K562 (cell line): Measurements from ENCODE around the gene SMG6. TPM values are rescaled to one million over a fixed set of nuclear protein-coding genes. Genes with fewer than 3 reads are reported as not detected.

ENCODE experiments used
- HDAC1 ChIP-seq, 2 experiments: fragments of 450-650 bp; IDR thresholded peaks; 2 replicates each; pipeline ENCODE4 v1.6.1; 2016 to 2017; ENCODE audit warnings: inconsistent platforms in 1 of 2, mild to moderate bottlenecking in 1 of 2, moderate library complexity in 1 of 2
- HNRNPH1 ChIP-seq: fragments of 200-400 bp; formaldehyde crosslinking; optimal IDR thresholded peaks from 2 replicates; pipeline ENCODE3; 2017; ENCODE audit warnings: low read depth, mild to moderate bottlenecking, low read length, moderate library complexity
- SMARCC2 ChIP-seq: fragments of 450-650 bp; IDR thresholded peaks from 2 replicates; pipeline ENCODE4 v1.6.1; 2017; ENCODE audit warnings: antibody characterized with exemption, moderate library complexity, mild to moderate bottlenecking, low read depth
- ZBTB7A ChIP-seq: IDR thresholded peaks from 2 replicates; pipeline ENCODE4 v1.6.1; 2011; ENCODE audit warnings: low read depth, mild to moderate bottlenecking, low read length, moderate library complexity, borderline replicate concordance; ENCODE audit not compliant: control insufficient read depth
- ZNF121 ChIP-seq: sonication (generic); formaldehyde crosslinking; conservative IDR thresholded peaks from 2 replicates; pipeline ENCODE4 v1.8.0; 2022; ENCODE audit warnings: missing genetic modification reagents
- ZNF75A ChIP-seq: fragments of 450-650 bp; formaldehyde crosslinking; IDR thresholded peaks from 2 replicates; pipeline ENCODE4 v1.4.0; 2020; ENCODE audit warnings: mild to moderate bottlenecking
- polyA plus RNA-seq, 8 experiments: library from polyadenylated mRNA; depleted of rRNA in 4 of 8; stranded (reverse) in 5 of 8; unstranded in 3 of 8; fragments of >200 nt; fragmentation: Nextera tagmentation in 2 of 8; fragmentation: Illumina TruSeq in 1 of 8; extraction: Ambion mirVana in 2 of 8; extraction: Trizol in 1 of 8; gene quantifications; 2 replicates each; pipeline versions ENCODE4 v1.2.1 to v1.2.3, GENCODE V29; 2011 to 2014; ENCODE audit warnings: inconsistent platforms in 1 of 8, missing spikeins in 1 of 8
- total RNA-seq, 7 experiments: library from RNA; depleted of rRNA in 6 of 7; stranded (reverse); fragments of >200 nt in 6 of 7; fragmentation: Illumina TruSeq in 2 of 7; extraction: Trizol in 2 of 7; gene quantifications; 2 replicates each; pipeline versions ENCODE4 v1.2.1 to v1.2.3, GENCODE V29; 2011 to 2021; ENCODE audit warnings: low replicate concordance in 1 of 7
- TF ChIP-seq, protein P1 (sequence below): sonication (generic); formaldehyde crosslinking; IDR thresholded peaks from 2 replicates; pipeline ENCODE4 v1.8.1; 2023; ENCODE audit warnings: mild to moderate bottlenecking, missing genetic modification reagents, moderate library complexity
- TF ChIP-seq, protein P2 (sequence below): fragments of 450-650 bp; IDR thresholded peaks from 2 replicates; pipeline ENCODE4 v1.7.1; 2018; ENCODE audit warnings: mild to moderate bottlenecking, low read depth; ENCODE audit not compliant: partially characterized antibody
- TF ChIP-seq, protein P3 (sequence below): sonication (generic); formaldehyde crosslinking; IDR thresholded peaks from 2 replicates; pipeline ENCODE4 v1.8.1; 2023; ENCODE audit warnings: mild to moderate bottlenecking, missing genetic modification reagents

The SMG6 gene
- total and polyA plus RNA-seq, 9 of the 15 experiments (the other 6 are each of a cell fraction or from before 2014, with no cell fraction given) = 0.44 to 13.9 (median 6.0) TPM

DNA sequence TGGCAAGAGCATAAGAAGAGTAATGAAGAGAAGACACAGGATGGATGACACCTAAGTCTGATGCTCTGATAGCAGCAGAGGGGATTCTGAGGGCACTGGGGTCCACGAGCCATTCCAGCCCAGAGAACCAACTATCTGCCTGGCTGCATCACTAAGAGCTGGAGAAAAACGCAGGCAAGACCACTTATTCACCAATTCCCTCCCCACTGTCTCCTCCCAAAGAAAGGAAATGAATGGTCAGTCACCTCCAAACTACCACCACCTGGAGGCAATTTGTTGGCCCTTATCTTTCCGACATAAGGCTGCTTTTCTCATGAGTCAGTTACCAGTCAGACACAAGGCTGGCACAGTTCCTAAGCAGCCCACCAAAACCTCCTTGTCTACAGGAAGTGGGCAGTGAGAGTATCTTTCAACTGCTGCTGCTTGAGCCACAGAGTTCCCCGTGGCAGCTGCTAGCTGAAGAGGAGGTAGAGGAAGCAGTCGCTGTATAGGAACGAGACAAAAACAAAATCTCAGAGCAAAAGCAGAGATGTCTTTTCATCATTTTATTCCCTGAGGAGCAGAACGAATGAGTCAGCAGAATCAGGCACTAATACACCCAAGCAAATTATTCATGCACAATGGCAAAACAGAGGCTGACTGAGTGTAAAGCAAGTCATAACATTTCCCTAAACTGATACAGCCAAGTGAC is 111.1 kb downstream of the SMG6 start (continued):
- TF ChIP-seq, protein P1, sequence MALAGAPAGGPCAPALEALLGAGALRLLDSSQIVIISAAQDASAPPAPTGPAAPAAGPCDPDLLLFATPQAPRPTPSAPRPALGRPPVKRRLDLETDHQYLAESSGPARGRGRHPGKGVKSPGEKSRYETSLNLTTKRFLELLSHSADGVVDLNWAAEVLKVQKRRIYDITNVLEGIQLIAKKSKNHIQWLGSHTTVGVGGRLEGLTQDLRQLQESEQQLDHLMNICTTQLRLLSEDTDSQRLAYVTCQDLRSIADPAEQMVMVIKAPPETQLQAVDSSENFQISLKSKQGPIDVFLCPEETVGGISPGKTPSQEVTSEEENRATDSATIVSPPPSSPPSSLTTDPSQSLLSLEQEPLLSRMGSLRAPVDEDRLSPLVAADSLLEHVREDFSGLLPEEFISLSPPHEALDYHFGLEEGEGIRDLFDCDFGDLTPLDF (CRISPR knock-in tag) = no peak
- no peak for TF ChIP-seq HNRNPH1
- no peak for TF ChIP-seq ZNF75A (CRISPR knock-in tag)
- no peak for TF ChIP-seq HDAC1 (IDR thresholded peaks at IDR 0.05)
- TF ChIP-seq, protein P2, sequence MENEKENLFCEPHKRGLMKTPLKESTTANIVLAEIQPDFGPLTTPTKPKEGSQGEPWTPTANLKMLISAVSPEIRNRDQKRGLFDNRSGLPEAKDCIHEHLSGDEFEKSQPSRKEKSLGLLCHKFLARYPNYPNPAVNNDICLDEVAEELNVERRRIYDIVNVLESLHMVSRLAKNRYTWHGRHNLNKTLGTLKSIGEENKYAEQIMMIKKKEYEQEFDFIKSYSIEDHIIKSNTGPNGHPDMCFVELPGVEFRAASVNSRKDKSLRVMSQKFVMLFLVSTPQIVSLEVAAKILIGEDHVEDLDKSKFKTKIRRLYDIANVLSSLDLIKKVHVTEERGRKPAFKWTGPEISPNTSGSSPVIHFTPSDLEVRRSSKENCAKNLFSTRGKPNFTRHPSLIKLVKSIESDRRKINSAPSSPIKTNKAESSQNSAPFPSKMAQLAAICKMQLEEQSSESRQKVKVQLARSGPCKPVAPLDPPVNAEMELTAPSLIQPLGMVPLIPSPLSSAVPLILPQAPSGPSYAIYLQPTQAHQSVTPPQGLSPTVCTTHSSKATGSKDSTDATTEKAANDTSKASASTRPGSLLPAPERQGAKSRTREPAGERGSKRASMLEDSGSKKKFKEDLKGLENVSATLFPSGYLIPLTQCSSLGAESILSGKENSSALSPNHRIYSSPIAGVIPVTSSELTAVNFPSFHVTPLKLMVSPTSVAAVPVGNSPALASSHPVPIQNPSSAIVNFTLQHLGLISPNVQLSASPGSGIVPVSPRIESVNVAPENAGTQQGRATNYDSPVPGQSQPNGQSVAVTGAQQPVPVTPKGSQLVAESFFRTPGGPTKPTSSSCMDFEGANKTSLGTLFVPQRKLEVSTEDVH = no peak
- no peak for TF ChIP-seq ZNF121 (CRISPR knock-in tag)
- no peak for TF ChIP-seq SMARCC2
- TF ChIP-seq, protein P3, sequence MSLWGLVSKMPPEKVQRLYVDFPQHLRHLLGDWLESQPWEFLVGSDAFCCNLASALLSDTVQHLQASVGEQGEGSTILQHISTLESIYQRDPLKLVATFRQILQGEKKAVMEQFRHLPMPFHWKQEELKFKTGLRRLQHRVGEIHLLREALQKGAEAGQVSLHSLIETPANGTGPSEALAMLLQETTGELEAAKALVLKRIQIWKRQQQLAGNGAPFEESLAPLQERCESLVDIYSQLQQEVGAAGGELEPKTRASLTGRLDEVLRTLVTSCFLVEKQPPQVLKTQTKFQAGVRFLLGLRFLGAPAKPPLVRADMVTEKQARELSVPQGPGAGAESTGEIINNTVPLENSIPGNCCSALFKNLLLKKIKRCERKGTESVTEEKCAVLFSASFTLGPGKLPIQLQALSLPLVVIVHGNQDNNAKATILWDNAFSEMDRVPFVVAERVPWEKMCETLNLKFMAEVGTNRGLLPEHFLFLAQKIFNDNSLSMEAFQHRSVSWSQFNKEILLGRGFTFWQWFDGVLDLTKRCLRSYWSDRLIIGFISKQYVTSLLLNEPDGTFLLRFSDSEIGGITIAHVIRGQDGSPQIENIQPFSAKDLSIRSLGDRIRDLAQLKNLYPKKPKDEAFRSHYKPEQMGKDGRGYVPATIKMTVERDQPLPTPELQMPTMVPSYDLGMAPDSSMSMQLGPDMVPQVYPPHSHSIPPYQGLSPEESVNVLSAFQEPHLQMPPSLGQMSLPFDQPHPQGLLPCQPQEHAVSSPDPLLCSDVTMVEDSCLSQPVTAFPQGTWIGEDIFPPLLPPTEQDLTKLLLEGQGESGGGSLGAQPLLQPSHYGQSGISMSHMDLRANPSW = no peak
- no peak for TF ChIP-seq ZBTB7A
